Osteocyte (in vitro differentiated cells): Measurements from ENCODE around the gene BSN. TPM values are rescaled to one million over a fixed set of nuclear protein-coding genes. Genes with fewer than 3 reads are reported as not detected.

ENCODE experiments used
- DNase-seq: peaks from one replicate; pipeline ENCODE4 v3.0.0; 2021; ENCODE audit warnings: mixed read lengths; ENCODE audit not compliant: unreplicated experiment; ENCODE audit errors: extremely low spot score
- H3K27ac Mint-ChIP-seq: one replicate; pipeline ENCODE4 v1.8.0; 2021; ENCODE audit warnings: mild to moderate bottlenecking, mixed read lengths; ENCODE audit not compliant: unreplicated experiment
- H3K27me3 Mint-ChIP-seq: one replicate; pipeline ENCODE4 v1.8.0; 2021; ENCODE audit warnings: mixed read lengths; ENCODE audit not compliant: unreplicated experiment
- H3K36me3 Mint-ChIP-seq: one replicate; pipeline ENCODE4 v1.8.0; 2021; ENCODE audit warnings: mixed read lengths; ENCODE audit not compliant: unreplicated experiment
- H3K4me1 Mint-ChIP-seq: one replicate; pipeline ENCODE4 v1.8.0; 2021; ENCODE audit warnings: mixed read lengths; ENCODE audit not compliant: unreplicated experiment
- H3K4me3 Mint-ChIP-seq: one replicate; pipeline ENCODE4 v1.8.0; 2021; ENCODE audit warnings: mild to moderate bottlenecking, moderate library complexity, mixed read lengths; ENCODE audit not compliant: unreplicated experiment
- H3K9me3 Mint-ChIP-seq: one replicate; pipeline ENCODE4 v1.8.0; 2021; ENCODE audit warnings: mixed read lengths; ENCODE audit not compliant: unreplicated experiment
- CTCF ChIP-seq: fragments of 200-600 bp; sonication (generic); IDR thresholded peaks from 2 replicates; pipeline ENCODE4 v1.5.0; 2021; ENCODE audit warnings: antibody characterized with exemption, mild to moderate bottlenecking, moderate library complexity
- total RNA-seq: library from RNA; stranded (reverse); gene quantifications from 2 replicates; pipeline ENCODE4 v1.2.1, GENCODE V29; 2021

The BSN gene
- total RNA-seq, 1 donor from 2014 or later, result 0.64 TPM

- Mint-ChIP-seq H3K27me3 (no peaks in the 10 kb centered on the region), H3K4me3 (no peak overlapping the region), H3K27ac (no peak overlapping the region), H3K9me3 (no peaks in the 10 kb centered on the region), H3K4me1 (peaks cover 3% of the 10 kb centered on the region), H3K36me3 (no peaks in the 10 kb centered on the region)
- no peak for TF ChIP-seq CTCF
- no peak for DNase-seq
These were observed 102.3 kb downstream of the BSN start for GRCh38 chr3:49656541-49657112.

- Mint-ChIP-seq H3K4me3 (no peak overlapping the region), H3K27ac (no peak overlapping the region), H3K4me1 (peaks cover 3% of the 10 kb centered on the region), H3K36me3 (no peaks in the 10 kb centered on the region), H3K9me3 (no peaks in the 10 kb centered on the region), H3K27me3 (no peaks in the 10 kb centered on the region)
- DNase-seq, result no peak
- no peak for TF ChIP-seq CTCF
These were observed 103.1 kb downstream of the BSN start for GRCh38 chr3:49657208-49657915.

- no peaks in the 10 kb centered on the region for H3K27me3 Mint-ChIP-seq
- H3K4me3 Mint-ChIP-seq, result no peak overlapping the region
- no peak overlapping the region for H3K27ac Mint-ChIP-seq
- no peak for DNase-seq
- no peaks in the 10 kb centered on the region for H3K4me1 Mint-ChIP-seq
- H3K9me3 Mint-ChIP-seq, result no peaks in the 10 kb centered on the region
- no peak for TF ChIP-seq CTCF
- no peaks in the 10 kb centered on the region for H3K36me3 Mint-ChIP-seq
These were observed 104.4 kb downstream of the BSN start for GRCh38 chr3:49658711-49659110.

GRCh38 chr3:49659756-49660155, 105.5 kb downstream of the BSN start:
- DNase-seq, result no peak
- no peaks in the 10 kb centered on the region for H3K27me3 Mint-ChIP-seq
- H3K4me1 Mint-ChIP-seq, result peaks cover 2% of the 10 kb centered on the region
- H3K9me3 Mint-ChIP-seq, result no peaks in the 10 kb centered on the region
- TF ChIP-seq CTCF, result no peak
- H3K36me3 Mint-ChIP-seq, result no peaks in the 10 kb centered on the region
- no peak overlapping the region for H3K4me3 Mint-ChIP-seq
- no peak overlapping the region for H3K27ac Mint-ChIP-seq

- no peak overlapping the region for H3K27ac Mint-ChIP-seq
- H3K27me3 Mint-ChIP-seq, result no peaks in the 10 kb centered on the region
- no peak for DNase-seq
- no peaks in the 10 kb centered on the region for H3K9me3 Mint-ChIP-seq
- peaks cover 3% of the 10 kb centered on the region for H3K4me1 Mint-ChIP-seq
- no peak overlapping the region for H3K4me3 Mint-ChIP-seq
- TF ChIP-seq CTCF, result no peak
- H3K36me3 Mint-ChIP-seq, result no peaks in the 10 kb centered on the region
These were observed 107.0 kb downstream of the BSN start for GRCh38 chr3:49661281-49661680.
